Activated naive CD4-positive, alpha-beta T cell treated with anti-CD3 and anti-CD28 coated beads, Interleukin-2, amount 50 U/mL, for 72 hours (primary cell): ENCODE measurements around the gene RUNX1. TPM values are rescaled to one million over a fixed set of nuclear protein-coding genes. Genes with fewer than 3 reads are reported as not detected.

Source experiments
- ATAC-seq, 2 donors: fragments of 150-1000 bp; cut with Tn5 transposase; 2 replicates each; pipeline ENCODE4 v1.10.0; 2021; ENCODE audit warnings: mild to moderate bottlenecking in 2 of 2, moderate library complexity in 2 of 2
- DNase-seq, 2 donors: peaks; one replicate each; pipeline ENCODE4 v3.0.0; 2021 to 2022; ENCODE audit warnings: low spot score in 2 of 2
- H3K27ac Mint-ChIP-seq, 2 donors: one replicate each; pipeline ENCODE4 v1.8.0; 2022; ENCODE audit warnings: mild to moderate bottlenecking in 2 of 2, mixed read lengths in 2 of 2
- H3K36me3 Mint-ChIP-seq, 2 donors: one replicate each; pipeline ENCODE4 v1.8.0; 2022; ENCODE audit warnings: mixed read lengths in 2 of 2
- H3K9me3 Mint-ChIP-seq, 2 donors: one replicate each; pipeline ENCODE4 v1.8.0; 2022; ENCODE audit warnings: mixed read lengths in 2 of 2
- total RNA-seq, 2 donors: library from RNA; stranded (reverse); gene quantifications; one replicate each; pipeline ENCODE4 v1.2.3, GENCODE V29; 2022

RUNX1 gene
- total RNA-seq, 2 donors from 2014 or later, result 44.9 to 80.4 TPM

GRCh38 chr21:34911360-34911759, 137.7 kb downstream of the RUNX1 start:
- H3K9me3 Mint-ChIP-seq, result no peaks in the 10 kb centered on the region
- peaks cover 6 to 26% of the 10 kb centered on the region in 2 donors for H3K36me3 Mint-ChIP-seq
- ATAC-seq, result no peak
- peak overlapping the region in 1 of 2 donors; percentile 31 for H3K27ac Mint-ChIP-seq
- DNase-seq, result no peak

GRCh38 chr21:34910396-34910795, 138.7 kb downstream of the RUNX1 start:
- H3K27ac Mint-ChIP-seq, result peak overlapping the region in 1 of 2 donors; percentile 80
- no peak for DNase-seq
- H3K9me3 Mint-ChIP-seq, result no peaks in the 10 kb centered on the region
- ATAC-seq, result no peak
- peaks cover 6 to 23% of the 10 kb centered on the region in 2 donors for H3K36me3 Mint-ChIP-seq

DNA sequence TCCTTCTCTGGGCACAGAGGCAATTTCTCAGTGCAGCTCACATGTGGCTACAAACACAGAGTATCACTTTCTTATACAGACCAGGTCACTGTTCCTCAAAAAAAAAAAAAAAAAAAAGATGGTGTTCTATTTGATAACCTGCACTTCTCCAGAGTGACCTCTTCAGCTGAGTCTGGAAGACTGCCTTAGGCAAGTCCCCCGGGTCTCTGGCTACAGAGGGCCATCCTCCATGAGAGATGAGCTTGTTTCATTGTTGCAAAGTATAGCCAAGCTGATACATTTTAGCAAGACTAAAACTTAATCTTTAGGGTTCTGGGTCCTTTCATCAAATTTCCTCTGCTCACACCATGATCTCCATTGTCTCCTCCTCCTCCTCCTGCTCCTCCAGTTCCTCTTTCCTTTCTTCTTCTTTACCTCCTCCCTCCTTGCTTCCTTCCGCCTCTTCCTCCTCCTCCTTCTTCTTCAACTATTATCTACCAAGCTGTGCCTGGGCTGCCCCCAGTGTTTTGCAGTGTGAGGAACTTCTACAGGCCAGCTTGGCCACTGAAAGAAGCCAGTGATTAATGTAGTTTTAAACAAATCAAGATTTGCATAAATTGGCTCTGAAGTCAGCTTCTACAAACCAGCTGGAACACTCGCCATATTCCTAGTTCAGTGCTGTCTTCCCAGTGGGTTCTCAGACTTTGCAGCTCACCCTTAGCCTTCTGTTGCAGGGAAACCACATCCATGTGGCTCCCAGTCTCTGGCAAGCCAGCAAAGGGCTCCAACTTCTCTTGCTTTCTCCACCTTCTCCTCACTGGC, 139.4 kb downstream of the RUNX1 start:
- Mint-ChIP-seq H3K9me3 (no peaks in the 10 kb centered on the region), H3K36me3 (peaks cover 6 to 23% of the 10 kb centered on the region in 2 donors), H3K27ac (peak overlapping the region in 1 of 2 donors; percentile 80)
- DNase-seq (no peak), ATAC-seq (peak in 1 of 2 donors; percentile 29)

DNA sequence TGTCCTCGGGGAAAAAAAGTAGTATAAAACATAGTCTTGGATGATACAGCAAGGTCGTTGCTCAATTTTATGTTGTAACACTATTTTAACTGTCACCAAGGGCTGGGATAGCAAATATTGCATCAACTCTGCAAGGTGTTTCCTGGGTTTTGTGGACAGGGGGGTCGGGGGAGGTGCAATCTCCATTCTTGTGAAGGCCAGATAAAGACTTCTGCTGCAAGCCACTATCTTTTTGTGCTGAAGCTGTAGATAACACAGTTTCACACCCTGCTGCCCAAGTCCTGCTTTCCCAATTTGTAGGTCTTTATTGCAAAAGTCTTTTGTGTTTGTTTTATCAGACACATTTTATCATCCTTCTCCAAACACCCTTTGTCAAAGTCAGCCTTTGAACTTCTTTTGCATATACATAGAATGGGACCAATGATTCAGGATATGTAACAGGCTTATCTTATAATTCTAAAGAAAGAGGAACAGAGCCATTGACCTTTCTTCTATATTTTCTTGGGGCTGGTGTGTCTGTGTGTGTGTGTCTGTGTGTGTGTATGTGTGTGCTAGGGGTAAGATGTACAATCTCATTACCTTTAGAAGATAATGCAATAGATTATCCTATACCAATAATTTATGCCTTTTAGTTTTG, 140.6 kb downstream of the RUNX1 start:
- peaks cover 6 to 23% of the 10 kb centered on the region in 2 donors for H3K36me3 Mint-ChIP-seq
- no peak for DNase-seq
- H3K27ac Mint-ChIP-seq, result peak overlapping the region in 1 of 2 donors; percentile 80
- peak in 1 of 2 donors; percentile 33 for ATAC-seq
- no peaks in the 10 kb centered on the region for H3K9me3 Mint-ChIP-seq

DNA sequence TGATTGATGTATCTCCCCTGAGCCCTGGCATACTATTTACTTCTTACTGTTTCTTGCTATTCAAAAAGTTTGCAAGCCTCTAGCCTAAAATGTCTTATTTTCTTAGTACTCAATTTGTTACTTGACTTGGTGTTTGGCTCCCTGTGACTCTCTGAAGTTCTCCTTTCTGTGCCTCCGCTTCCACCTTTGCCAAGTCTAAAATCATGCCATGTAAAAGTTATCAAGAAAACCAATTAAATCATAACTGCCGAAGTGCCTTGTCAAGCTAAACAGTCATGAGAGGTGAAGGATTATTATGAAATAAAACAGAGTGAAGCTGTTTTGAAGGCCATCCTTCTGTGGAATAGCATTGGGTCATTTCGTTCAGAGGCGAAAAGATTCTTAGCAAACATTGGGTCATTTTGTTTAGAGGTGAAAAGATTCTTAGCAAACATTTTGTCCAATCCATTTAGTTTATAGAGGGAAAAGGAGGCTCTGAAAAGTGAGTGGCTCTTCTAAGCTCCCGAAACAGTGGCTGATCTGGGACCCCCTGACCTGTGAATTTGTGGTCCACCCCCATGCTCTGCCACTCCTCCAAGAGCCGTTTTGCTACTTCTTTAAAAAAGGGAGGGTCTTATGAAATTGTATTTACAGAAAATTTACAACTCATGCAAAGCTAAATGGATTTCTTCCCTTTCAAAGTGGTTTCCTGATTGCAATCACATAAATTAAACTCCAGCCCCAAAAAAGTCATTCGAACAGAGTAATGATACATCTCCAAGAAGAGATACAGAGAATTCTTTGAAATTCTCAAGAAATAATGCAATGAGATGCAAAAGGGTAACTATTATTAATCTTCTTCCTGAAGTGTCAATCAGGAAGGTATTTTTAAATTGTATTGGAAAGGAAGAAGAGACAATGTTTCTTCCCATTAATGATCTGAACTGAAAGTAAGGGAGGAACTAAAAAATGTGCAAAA, 141.4 kb downstream of the RUNX1 start:
- peaks cover 4 to 20% of the 10 kb centered on the region in 2 donors for H3K36me3 Mint-ChIP-seq
- ATAC-seq (no peak), DNase-seq (no peak)
- H3K9me3 Mint-ChIP-seq, result no peaks in the 10 kb centered on the region
- peak overlapping the region in 1 of 2 donors; percentile 80 for H3K27ac Mint-ChIP-seq

DNA sequence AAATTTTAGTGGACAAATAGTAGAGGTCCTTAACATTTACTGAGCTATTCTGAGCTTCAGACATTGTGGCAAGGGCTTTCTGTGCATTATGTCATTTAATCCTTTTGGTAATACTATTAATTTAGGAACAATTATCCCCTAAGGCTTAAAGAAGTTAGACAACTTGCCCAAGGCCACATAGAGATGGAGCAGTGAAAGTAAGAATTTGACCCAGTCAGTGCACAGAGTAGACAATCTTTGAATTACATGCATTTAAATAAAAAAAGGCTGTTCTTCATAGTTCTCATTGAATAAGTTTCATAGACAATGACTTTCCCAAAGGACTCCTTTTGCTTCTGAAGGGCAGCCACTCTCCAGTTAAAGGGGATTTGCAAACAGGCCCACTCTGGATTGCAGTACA, 142.7 kb downstream of the RUNX1 start:
- H3K27ac Mint-ChIP-seq, result peak overlapping the region in 1 of 2 donors; percentile 17
- peaks cover 0 to 14% of the 10 kb centered on the region in 2 donors for H3K36me3 Mint-ChIP-seq
- ATAC-seq (no peak), DNase-seq (no peak)
- no peaks in the 10 kb centered on the region for H3K9me3 Mint-ChIP-seq

DNA sequence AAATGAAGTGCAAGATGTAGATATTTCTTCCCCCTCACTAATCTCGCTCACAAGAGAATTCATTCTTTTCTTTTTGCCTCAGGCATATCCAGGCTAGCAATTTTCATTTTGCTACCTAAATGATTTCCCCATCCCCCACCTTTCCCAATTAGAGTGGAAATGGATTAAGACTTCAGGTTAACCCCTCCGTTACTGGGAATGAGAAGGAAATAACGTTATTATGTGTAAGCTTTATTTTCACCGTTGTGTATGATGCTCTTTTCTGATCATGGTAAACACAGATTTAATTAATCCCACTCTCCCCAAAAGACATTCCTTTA, 143.9 kb downstream of the RUNX1 start:
- Mint-ChIP-seq H3K9me3 (no peaks in the 10 kb centered on the region), H3K27ac (peak overlapping the region in 1 of 2 donors; percentile 12), H3K36me3 (peaks cover 0 to 12% of the 10 kb centered on the region in 2 donors)
- ATAC-seq (no peak), DNase-seq (no peak)

DNA sequence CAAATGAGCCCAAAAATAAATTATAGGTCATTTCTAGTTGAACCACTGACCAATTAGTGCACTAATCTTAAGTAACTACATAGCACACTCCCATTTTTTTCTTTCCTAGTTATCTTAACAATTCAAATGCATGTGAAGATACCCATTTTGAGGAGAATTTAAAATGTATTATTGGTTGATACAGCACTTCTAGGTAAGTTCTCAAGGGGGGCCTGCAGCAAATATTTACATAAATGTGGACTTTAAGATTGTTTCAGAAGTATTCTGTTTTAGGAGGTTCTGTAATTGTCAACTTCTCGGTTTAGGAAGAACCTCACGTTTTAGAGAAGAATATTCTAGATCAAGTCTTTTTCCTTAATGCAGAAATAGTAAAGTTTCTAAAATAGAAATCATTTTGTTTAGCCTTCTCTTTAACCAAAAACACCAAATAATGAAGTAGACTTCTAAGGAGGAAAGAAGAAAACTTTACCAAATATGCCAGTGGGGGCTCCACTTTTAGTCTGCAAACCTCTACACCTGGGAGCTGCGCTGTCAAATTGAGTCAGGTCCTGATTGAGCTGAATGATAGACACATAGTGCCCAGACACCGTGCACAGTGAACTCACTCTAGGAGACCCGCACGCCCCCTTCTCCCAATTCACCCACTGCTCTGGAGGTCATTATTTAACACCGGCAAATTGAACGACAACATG, 144.4 kb downstream of the RUNX1 start:
- no peak for ATAC-seq
- peaks cover 2 to 9% of the 10 kb centered on the region in 2 donors for H3K36me3 Mint-ChIP-seq
- no peak for DNase-seq
- H3K9me3 Mint-ChIP-seq, result no peaks in the 10 kb centered on the region
- peak overlapping the region in 1 of 2 donors; percentile 12 for H3K27ac Mint-ChIP-seq

- H3K27ac Mint-ChIP-seq, result no peak overlapping the region
- DNase-seq (no peak), ATAC-seq (peak; percentile 43 to 51)
- H3K9me3 Mint-ChIP-seq, result peaks cover 13 to 16% of the 10 kb centered on the region in 2 donors
- H3K36me3 Mint-ChIP-seq, result peaks cover 13 to 38% of the 10 kb centered on the region in 2 donors
Observed at GRCh38 chr21:34900376-34900775, 148.7 kb downstream of the RUNX1 start.

GRCh38 chr21:34899760-34900159, 149.3 kb downstream of the RUNX1 start:
- H3K36me3 Mint-ChIP-seq, result peaks cover 13 to 38% of the 10 kb centered on the region in 2 donors
- ATAC-seq (no peak), DNase-seq (no peak)
- H3K9me3 Mint-ChIP-seq, result peaks cover 13 to 16% of the 10 kb centered on the region in 2 donors
- H3K27ac Mint-ChIP-seq, result no peak overlapping the region

GRCh38 chr21:34899302-34899701, 149.8 kb downstream of the RUNX1 start:
- ATAC-seq, result no peak
- no peak overlapping the region for H3K27ac Mint-ChIP-seq
- no peak for DNase-seq
- peaks cover 13 to 38% of the 10 kb centered on the region in 2 donors for H3K36me3 Mint-ChIP-seq
- peaks cover 13 to 16% of the 10 kb centered on the region in 2 donors for H3K9me3 Mint-ChIP-seq

DNA sequence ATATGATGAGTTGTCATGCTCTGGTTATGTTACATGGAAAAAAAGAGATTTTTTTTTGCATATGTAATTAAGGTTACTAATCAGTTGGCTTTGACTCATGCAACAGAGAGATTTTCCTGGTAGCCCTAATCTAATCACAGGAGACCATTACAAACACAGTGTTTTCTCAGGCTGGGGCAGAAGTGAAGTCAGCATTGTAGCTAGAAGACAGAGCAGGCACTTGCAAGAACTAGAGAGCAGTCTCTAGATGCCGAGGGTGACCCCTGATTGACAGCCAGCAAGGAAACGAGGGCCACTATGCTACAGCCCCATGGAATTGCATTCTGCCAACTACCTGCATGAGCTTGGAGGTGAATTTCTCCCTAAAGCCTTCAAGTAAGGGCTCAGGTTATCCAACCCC, 151.3 kb downstream of the RUNX1 start:
- no peak overlapping the region for H3K27ac Mint-ChIP-seq
- peaks cover 13 to 38% of the 10 kb centered on the region in 2 donors for H3K36me3 Mint-ChIP-seq
- DNase-seq (no peak), ATAC-seq (peak; percentile 38 to 86)
- H3K9me3 Mint-ChIP-seq, result peaks cover 13 to 16% of the 10 kb centered on the region in 2 donors

DNA sequence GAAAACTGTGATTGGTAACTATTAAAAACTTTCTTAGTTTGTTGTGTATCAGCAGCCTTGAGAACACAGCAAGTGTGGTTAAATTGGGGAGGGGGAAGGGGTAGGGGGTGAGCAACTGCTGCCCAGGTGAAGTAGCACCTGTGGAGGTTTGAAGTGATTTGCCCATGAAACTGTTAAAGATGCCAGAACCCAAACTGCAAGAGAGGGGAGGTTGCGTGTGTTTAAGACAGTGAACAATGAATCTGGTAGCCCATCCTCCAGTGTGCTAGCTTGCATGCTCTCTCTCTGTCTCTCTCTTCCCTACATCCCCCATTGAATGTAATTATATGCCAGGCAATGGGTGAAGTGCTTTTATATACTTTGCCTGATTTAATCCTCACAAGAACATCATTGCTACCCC, 154.7 kb downstream of the RUNX1 start:
- ATAC-seq, result no peak
- peaks cover 13 to 16% of the 10 kb centered on the region in 2 donors for H3K9me3 Mint-ChIP-seq

DNA sequence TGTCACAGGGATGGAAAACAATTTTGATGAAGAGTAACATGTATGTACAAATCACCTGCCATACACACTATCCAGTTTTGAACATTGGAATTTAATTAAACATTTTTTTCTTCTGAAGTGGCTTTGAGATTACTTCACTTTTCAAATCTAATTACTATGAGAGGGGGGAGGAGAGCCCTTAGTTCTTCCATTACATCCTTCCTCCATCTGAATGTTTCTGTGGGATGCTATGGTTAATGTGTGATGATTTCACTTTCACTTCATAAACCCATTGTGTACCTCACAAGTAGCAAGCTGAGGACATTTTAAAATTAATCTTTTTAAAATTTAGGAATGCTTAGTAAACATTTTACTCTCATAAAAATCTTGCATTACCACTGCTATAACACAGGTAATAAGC, 156.9 kb downstream of the RUNX1 start:
- Mint-ChIP-seq H3K9me3 (peaks cover 11 to 14% of the 10 kb centered on the region in 2 donors), H3K27ac (no peak overlapping the region), H3K36me3 (peaks cover 14 to 24% of the 10 kb centered on the region in 2 donors)
- DNase-seq (no peak), ATAC-seq (no peak)

More for the DNA sequence above, 154.7 kb downstream of the RUNX1 start:
- no peak overlapping the region for H3K27ac Mint-ChIP-seq
- no peak for DNase-seq
- peaks cover 9 to 33% of the 10 kb centered on the region in 2 donors for H3K36me3 Mint-ChIP-seq

DNA sequence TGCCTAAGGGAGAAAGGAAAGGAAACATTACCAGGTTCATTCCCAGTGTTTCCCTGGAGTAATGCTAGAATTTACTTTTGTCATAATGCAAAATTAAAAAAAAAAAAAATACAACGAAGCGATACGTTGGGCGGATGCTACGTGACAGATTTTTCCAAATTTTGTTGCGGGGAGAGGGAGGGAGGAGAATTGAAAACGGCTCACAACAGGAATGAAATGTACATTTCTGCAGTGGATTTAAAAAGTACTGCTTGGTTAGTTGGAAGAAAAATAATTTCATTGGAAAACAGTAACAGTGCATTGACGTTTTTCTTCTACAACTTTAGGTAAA, 157.5 kb downstream of the RUNX1 start:
- H3K27ac Mint-ChIP-seq, result peak overlapping the region in 1 of 2 donors; percentile 99
- ATAC-seq (no peak), DNase-seq (no peak)
- H3K36me3 Mint-ChIP-seq, result peaks cover 15 to 19% of the 10 kb centered on the region in 2 donors
- H3K9me3 Mint-ChIP-seq, result peaks cover 5 to 7% of the 10 kb centered on the region in 2 donors
